Measurements from ENCODE around the gene HACD4. TPM values are rescaled to one million over a fixed set of nuclear protein-coding genes. Genes with fewer than 3 reads are reported as not detected.

Gene HACD4
- total and polyA plus RNA-seq, 9 of the 15 experiments (the other 6 are each of a cell fraction or from before 2014, with no cell fraction given) = 0.02 TPM; not detected in 8

DNA sequence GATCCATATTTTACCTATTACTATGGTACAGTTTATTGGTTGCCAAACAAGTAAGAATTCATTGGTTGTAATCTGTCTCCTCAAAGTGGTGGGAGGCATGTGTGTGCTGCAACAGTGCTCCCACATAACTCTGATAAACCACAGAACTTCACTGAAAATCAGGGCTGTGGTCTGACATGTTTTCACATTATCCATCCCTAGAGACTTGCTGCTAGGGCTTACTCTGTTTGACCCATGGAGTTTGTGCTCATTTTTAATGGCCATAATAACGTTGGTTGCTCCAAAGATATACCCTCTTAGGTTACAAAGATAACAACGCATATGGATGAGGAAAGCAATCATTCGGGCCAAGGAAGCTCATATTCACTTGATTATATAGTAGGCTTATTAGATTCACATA lies 37.0 kb downstream of the HACD4 start (continued):
- no peak for TF ChIP-seq TRIM24 (IDR thresholded peaks at IDR 0.05)
- TF ChIP-seq, protein P1, sequence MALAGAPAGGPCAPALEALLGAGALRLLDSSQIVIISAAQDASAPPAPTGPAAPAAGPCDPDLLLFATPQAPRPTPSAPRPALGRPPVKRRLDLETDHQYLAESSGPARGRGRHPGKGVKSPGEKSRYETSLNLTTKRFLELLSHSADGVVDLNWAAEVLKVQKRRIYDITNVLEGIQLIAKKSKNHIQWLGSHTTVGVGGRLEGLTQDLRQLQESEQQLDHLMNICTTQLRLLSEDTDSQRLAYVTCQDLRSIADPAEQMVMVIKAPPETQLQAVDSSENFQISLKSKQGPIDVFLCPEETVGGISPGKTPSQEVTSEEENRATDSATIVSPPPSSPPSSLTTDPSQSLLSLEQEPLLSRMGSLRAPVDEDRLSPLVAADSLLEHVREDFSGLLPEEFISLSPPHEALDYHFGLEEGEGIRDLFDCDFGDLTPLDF (CRISPR knock-in tag; IDR thresholded peaks at IDR 0.05) = no peak
- TF ChIP-seq, protein P2, sequence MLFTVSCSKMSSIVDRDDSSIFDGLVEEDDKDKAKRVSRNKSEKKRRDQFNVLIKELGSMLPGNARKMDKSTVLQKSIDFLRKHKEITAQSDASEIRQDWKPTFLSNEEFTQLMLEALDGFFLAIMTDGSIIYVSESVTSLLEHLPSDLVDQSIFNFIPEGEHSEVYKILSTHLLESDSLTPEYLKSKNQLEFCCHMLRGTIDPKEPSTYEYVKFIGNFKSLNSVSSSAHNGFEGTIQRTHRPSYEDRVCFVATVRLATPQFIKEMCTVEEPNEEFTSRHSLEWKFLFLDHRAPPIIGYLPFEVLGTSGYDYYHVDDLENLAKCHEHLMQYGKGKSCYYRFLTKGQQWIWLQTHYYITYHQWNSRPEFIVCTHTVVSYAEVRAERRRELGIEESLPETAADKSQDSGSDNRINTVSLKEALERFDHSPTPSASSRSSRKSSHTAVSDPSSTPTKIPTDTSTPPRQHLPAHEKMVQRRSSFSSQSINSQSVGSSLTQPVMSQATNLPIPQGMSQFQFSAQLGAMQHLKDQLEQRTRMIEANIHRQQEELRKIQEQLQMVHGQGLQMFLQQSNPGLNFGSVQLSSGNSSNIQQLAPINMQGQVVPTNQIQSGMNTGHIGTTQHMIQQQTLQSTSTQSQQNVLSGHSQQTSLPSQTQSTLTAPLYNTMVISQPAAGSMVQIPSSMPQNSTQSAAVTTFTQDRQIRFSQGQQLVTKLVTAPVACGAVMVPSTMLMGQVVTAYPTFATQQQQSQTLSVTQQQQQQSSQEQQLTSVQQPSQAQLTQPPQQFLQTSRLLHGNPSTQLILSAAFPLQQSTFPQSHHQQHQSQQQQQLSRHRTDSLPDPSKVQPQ (CRISPR knock-in tag; IDR thresholded peaks at IDR 0.05; ENCODE audit: borderline replicate concordance) = no peak
- TF ChIP-seq, protein P3, sequence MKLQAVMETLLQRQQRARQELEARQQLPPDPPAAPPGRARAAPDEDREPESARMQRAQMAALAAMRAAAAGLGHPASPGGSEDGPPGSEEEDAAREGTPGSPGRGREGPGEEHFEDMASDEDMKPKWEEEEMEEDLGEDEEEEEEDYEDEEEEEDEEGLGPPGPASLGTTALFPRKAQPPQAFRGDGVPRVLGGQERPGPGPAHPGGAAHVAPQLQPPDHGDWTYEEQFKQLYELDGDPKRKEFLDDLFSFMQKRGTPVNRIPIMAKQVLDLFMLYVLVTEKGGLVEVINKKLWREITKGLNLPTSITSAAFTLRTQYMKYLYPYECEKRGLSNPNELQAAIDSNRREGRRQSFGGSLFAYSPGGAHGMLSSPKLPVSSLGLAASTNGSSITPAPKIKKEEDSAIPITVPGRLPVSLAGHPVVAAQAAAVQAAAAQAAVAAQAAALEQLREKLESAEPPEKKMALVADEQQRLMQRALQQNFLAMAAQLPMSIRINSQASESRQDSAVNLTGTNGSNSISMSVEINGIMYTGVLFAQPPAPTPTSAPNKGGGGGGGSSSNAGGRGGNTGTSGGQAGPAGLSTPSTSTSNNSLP (IDR thresholded peaks at IDR 0.05; ENCODE audit: borderline replicate concordance, low read depth, low read length) = no peak
- TF ChIP-seq ZNF134 (CRISPR knock-in tag; conservative IDR thresholded peaks at IDR 0.05) = no peak
- no peak for TF ChIP-seq ETV6 (IDR thresholded peaks at IDR 0.05; ENCODE audit: borderline replicate concordance in 1 of 2, low read depth in 2 of 2, low read length in 1 of 2)
- TF ChIP-seq ETV6 (CRISPR knock-in tag; IDR thresholded peaks at IDR 0.05; ENCODE audit: borderline replicate concordance) = no peak
- TF ChIP-seq, protein P4, sequence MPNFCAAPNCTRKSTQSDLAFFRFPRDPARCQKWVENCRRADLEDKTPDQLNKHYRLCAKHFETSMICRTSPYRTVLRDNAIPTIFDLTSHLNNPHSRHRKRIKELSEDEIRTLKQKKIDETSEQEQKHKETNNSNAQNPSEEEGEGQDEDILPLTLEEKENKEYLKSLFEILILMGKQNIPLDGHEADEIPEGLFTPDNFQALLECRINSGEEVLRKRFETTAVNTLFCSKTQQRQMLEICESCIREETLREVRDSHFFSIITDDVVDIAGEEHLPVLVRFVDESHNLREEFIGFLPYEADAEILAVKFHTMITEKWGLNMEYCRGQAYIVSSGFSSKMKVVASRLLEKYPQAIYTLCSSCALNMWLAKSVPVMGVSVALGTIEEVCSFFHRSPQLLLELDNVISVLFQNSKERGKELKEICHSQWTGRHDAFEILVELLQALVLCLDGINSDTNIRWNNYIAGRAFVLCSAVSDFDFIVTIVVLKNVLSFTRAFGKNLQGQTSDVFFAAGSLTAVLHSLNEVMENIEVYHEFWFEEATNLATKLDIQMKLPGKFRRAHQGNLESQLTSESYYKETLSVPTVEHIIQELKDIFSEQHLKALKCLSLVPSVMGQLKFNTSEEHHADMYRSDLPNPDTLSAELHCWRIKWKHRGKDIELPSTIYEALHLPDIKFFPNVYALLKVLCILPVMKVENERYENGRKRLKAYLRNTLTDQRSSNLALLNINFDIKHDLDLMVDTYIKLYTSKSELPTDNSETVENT (CRISPR knock-in tag; IDR thresholded peaks at IDR 0.05) = no peak
- no peak for TF ChIP-seq CHD1 (IDR thresholded peaks at IDR 0.05; ENCODE audit: low read length)
- no peak for TF ChIP-seq SIX5 (IDR thresholded peaks at IDR 0.05; ENCODE audit: borderline replicate concordance in 1 of 2, insufficient read depth in 1 of 2, low read depth in 1 of 2, low read length in 2 of 2)
